HUDEP-2 (cell line): ENCODE results near the gene TBCK.

Experiments used
- DNase-seq, 76 experiments: peaks; one replicate each; lab custom pipeline; 2025; ENCODE audit not compliant: unreplicated experiment in 76 of 76; lab: John Stamatoyannopoulos, UW

TBCK gene

GRCh38 chr4:106315968-106316772 is at the start of gene TBCK, which contains the start of gene AIMP1:
Gene TBCK, minus strand, starts transcription at chr4:106316209. Its CDS starts 7,249 bp downstream, at chr4:106308960.
Gene AIMP1, plus strand, starts transcription at chr4:106316550. Its CDS starts 8,460 bp downstream, at chr4:106325010.
- DNase-seq = peak in 75 of 76 experiments; percentile 46 to 92 (median 78)

GRCh38 chr4:106365613-106366012 is 49.6 kb upstream of the TBCK start:
- DNase-seq = no peak

GRCh38 chr4:106364282-106364681 is 48.3 kb upstream of the TBCK start:
- DNase-seq = no peak

- no peak for DNase-seq
Observed at GRCh38 chr4:106362086-106362825, 46.2 kb upstream of the TBCK start.

DNA sequence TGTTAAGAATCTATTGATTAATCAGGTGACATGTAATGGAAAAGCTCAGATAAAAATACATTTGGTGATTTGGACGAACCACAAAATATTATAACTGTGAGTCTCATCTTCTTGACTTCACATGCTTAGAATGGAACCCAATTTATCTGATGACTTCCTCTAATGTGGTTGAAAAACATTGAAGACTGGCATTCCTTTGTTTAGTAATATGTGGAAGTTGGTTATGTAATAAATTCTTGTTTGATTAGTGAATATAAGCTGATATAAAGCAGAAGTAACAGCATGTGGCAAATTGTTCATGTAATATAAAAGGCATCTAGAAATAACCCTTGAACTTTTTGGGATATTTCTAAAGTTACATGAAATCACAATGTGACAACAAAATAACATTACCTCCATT is 42.9 kb upstream of the TBCK start:
- DNase-seq = no peak

GRCh38 chr4:106355193-106355592 is 39.2 kb upstream of the TBCK start:
- no peak for DNase-seq

DNA sequence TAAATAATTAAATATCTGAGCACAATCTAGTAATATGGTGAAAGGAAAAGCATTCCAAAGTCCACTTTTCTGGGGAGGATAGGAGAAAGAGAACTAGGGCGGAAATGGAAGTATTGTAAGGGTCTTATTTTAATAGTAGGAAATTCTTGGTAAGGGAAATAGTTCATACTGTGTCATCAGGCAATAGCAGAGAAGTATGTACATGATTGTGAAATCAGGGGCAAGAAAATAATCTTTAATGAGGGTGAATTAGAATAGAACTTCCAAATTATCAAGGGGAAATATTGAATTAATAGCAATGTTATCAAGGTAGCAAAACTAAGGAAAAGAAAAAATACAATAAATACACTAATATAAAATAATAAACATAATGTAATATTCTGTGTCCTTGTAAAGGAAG is 37.8 kb upstream of the TBCK start:
- no peak for DNase-seq

GRCh38 chr4:106351016-106351415 is 35.0 kb upstream of the TBCK start:
- no peak for DNase-seq

GRCh38 chr4:106347167-106347566 is 31.2 kb upstream of the TBCK start:
- DNase-seq = no peak

DNA sequence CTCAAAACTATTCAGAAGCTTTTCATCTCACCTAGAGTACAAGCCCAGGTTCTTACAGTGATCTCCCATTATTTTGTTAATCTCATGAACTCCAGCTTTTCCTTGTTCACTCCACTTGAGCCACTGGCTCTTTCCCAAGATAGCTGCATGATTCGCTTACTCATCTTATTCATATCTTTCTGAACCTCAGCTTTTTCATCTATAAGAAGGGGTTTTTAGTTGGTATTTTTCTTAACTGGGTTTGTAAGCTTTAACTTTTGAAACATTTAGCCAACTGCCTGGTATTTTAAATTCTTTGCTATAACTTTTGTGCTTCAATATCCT is 28.6 kb upstream of the TBCK start:
- no peak for DNase-seq

DNA sequence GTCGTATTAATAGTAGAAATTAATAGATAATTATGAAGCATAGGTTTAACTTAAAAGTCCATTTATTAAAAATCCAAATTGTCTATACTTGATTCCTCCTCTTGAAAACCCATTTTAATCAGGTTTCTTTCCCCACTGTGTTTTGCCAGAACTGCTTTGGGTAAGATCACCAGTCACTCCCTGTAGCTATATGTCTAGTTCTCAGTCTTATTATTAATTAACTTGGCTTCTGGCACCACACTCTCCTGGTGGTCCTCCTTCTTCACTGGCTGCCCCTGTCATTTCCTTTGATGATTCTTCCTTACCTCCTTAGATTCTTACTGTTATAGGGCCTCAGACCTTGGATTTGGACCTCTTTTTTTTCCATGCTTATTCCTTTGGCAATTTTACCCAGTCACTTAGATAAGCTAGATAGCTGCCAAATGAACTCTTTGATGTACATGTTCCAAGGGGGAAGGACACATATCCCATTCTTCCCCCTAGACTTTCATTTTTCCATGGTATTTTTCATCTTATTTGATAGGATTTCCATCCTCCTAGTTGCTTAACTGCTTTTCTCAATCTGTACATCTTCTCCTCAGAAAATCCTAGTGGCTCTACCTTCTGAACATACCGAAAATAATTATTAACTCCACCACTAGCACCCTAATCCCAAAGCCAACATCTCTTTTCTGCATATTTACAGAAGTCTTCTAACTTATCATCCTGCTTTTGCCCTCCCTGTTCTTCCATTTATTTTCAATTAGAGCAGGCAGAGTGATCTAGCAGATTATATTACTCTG is 28.0 kb upstream of the TBCK start:
- no peak for DNase-seq

DNA sequence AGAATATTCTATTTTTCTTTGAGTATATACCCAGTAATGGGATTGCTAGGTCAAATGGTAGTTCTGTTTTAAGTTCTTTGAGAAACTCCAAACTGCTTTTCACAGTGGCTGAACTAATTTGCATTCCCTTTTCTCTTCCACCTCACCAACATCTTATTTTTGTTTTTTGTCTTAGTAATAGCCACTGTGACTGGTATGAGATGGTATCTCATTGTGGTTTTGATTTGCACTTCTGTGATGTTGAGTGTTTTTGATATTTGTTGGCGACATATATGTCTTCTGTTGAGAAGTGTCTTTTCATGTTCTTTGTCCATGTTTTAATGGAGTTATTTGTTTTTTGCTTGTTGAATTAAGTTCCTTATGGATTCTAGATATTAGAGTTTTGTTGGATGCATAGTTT is 24.8 kb upstream of the TBCK start:
- DNase-seq = no peak

GRCh38 chr4:106339431-106339830 is 23.4 kb upstream of the TBCK start:
- DNase-seq = no peak

DNA sequence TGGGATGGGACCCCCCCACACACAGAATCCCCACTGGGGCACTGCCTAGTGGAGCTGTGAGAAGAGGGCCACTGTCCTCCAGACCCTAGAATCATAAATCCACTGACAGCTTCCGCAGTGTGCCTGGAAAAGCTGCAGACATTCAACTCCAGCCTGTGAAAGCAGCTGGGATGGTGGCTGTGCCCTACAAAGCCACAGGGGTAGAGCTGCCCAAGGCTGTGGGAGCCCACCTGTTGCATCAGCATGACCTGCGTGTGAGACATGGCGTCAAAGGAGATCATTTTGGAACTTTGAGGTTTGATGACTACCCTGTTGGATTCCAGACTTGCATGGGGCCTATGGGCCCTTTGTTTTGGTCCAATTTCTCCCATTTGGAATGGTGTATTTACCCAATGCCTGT is 22.7 kb upstream of the TBCK start:
- DNase-seq = no peak

GRCh38 chr4:106337916-106338315 is 21.9 kb upstream of the TBCK start:
- DNase-seq = no peak

- no peak for DNase-seq
Observed at GRCh38 chr4:106336618-106337017, 20.6 kb upstream of the TBCK start.

DNA sequence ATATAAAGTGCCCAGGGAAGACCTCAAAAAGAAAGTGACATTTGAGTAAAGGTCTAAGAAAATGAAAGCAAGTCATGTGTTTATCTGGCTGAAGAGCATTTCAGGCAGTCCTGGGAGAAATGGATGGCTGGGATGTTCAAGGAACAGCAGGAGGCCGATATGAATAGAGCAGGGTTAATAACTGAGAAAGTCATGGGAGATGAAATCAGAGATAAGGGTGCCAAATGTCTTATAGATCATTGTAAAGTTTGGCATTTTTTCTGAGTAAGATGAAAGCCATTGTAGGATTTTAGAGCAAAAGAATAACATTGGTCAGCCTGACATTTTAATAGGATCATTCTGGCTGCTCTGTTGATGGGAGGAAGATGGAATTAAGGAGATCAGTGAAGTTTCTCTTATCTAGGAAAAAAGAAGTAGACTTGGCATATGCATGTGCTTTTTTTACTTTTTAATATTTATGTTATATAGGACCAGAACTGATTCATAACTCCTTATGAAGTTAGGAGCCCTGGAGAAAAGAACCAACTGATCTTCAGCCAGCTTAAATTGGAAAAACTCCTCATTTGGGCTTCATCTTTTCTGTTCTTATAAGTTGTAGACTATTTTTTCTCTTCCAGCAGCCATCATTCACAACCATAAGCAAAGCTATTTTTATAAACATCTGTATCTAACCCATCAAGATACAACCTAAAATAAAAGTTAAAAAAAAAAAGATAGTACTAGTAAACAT is 18.9 kb upstream of the TBCK start:
- DNase-seq = no peak

- DNase-seq = no peak
Observed at GRCh38 chr4:106333186-106333585, 17.2 kb upstream of the TBCK start.

- peak in 12 of 76 experiments; percentile 1 to 30 (median 10) for DNase-seq
Observed at GRCh38 chr4:106329041-106329618, 13.1 kb upstream of the TBCK start.

GRCh38 chr4:106325800-106326199 is 9.8 kb upstream of the TBCK start:
- DNase-seq = no peak
